RCC 7860 (cell line): ENCODE measurements around the gene PAQR6.
A peak's percentile ranks its signal among the peaks of the same experiment; 100 is the strongest.

ENCODE experiments used
- DNase-seq: peaks from one replicate; pipeline ENCODE4 v3.0.0-alpha.2; 2015; ENCODE audit warnings: low spot score
- FAIRE-seq: peaks from 2 replicates; lab custom pipeline; 2012; peaks lifted over from hg19 to GRCh38; lab: Jason Lieb, UNC

The PAQR6 gene

GRCh38 chr1:156263288-156263655 is 15.4 kb upstream of the PAQR6 start:
- no peak for FAIRE-seq
- DNase-seq, result no peak

GRCh38 chr1:156262461-156263287 is 14.8 kb upstream of the PAQR6 start:
- FAIRE-seq (peak; percentile 81), DNase-seq (peak; percentile 74)

- no peak for FAIRE-seq
These were observed 13.0 kb upstream of the PAQR6 start for GRCh38 chr1:156260896-156261295.

GRCh38 chr1:156259805-156260204 is 11.9 kb upstream of the PAQR6 start:
- FAIRE-seq, result no peak
- DNase-seq, result no peak

More at GRCh38 chr1:156260896-156261295, 13.0 kb upstream of the PAQR6 start:
- no peak for DNase-seq

GRCh38 chr1:156258859-156259258 is 11.0 kb upstream of the PAQR6 start:
- DNase-seq (no peak), FAIRE-seq (no peak)

- DNase-seq (no peak), FAIRE-seq (no peak)
These were observed 9.9 kb upstream of the PAQR6 start for GRCh38 chr1:156257711-156258110.

- FAIRE-seq (no peak), DNase-seq (no peak)
These were observed 5.8 kb upstream of the PAQR6 start for GRCh38 chr1:156253634-156254033.

GRCh38 chr1:156251527-156251926 is 3.7 kb upstream of the PAQR6 start:
- DNase-seq, result no peak

GRCh38 chr1:156249593-156249992 is 1.7 kb upstream of the PAQR6 start:
- DNase-seq, result no peak
- FAIRE-seq, result no peak

More at GRCh38 chr1:156251527-156251926, 3.7 kb upstream of the PAQR6 start:
- no peak for FAIRE-seq

- DNase-seq (no peak), FAIRE-seq (no peak)
These were observed 447 bp upstream of the PAQR6 start for GRCh38 chr1:156248323-156248683.

GRCh38 chr1:156246781-156247459 is 936 bp downstream of the PAQR6 start:
- no peak for FAIRE-seq

GRCh38 chr1:156246241-156246780 is 1.5 kb downstream of the PAQR6 start:
- FAIRE-seq, result no peak
- DNase-seq, result no peak

More at GRCh38 chr1:156246781-156247459, 936 bp downstream of the PAQR6 start:
- no peak for DNase-seq

- FAIRE-seq, result no peak
- no peak for DNase-seq
These were observed 2.2 kb downstream of the PAQR6 start for GRCh38 chr1:156245451-156246232.

GRCh38 chr1:156244712-156245111 is 3.1 kb downstream of the PAQR6 start:
- DNase-seq (no peak), FAIRE-seq (no peak)

GRCh38 chr1:156244126-156244525 is 3.7 kb downstream of the PAQR6 start:
- FAIRE-seq (no peak), DNase-seq (no peak)

- FAIRE-seq, result no peak
- DNase-seq, result no peak
These were observed 5.1 kb downstream of the PAQR6 start for GRCh38 chr1:156242738-156243137.

GRCh38 chr1:156241926-156242325 is 5.9 kb downstream of the PAQR6 start, which contains the start of gene BGLAP:
Gene BGLAP, plus strand, starts transcription at chr1:156242184. Its CDS starts 48 bp downstream, at chr1:156242232.
- no peak for FAIRE-seq
- no peak for DNase-seq

GRCh38 chr1:156241311-156241811 is 6.5 kb downstream of the PAQR6 start:
- DNase-seq (no peak), FAIRE-seq (no peak)

- no peak for FAIRE-seq
These were observed 9.6 kb downstream of the PAQR6 start for GRCh38 chr1:156238248-156238647.

GRCh38 chr1:156236164-156236563 is 11.7 kb downstream of the PAQR6 start:
- no peak for FAIRE-seq
- no peak for DNase-seq

More at GRCh38 chr1:156238248-156238647, 9.6 kb downstream of the PAQR6 start:
- DNase-seq, result no peak
